Testis (tissue), 2 donors: Measurements from ENCODE around the gene ELMO3.

Source experiments
- POLR2A ChIP-seq: fragments of 450-650 bp; IDR thresholded peaks from one replicate; pipeline ENCODE4 v1.6.1; 2017; ENCODE audit warnings: antibody characterized with exemption, mild to moderate bottlenecking, moderate library complexity
- TF ChIP-seq, protein P1 (sequence below), 3 experiments: fragments of 450-650 bp in 2 of 3; fragments of 200-600 bp in 1 of 3; sonication (generic) in 1 of 3; IDR thresholded peaks; one replicate each; pipeline ENCODE4 v1.5.1; 2016 to 2019; ENCODE audit warnings: antibody characterized with exemption in 3 of 3, mild to moderate bottlenecking in 2 of 3, moderate library complexity in 1 of 3

DNA sequence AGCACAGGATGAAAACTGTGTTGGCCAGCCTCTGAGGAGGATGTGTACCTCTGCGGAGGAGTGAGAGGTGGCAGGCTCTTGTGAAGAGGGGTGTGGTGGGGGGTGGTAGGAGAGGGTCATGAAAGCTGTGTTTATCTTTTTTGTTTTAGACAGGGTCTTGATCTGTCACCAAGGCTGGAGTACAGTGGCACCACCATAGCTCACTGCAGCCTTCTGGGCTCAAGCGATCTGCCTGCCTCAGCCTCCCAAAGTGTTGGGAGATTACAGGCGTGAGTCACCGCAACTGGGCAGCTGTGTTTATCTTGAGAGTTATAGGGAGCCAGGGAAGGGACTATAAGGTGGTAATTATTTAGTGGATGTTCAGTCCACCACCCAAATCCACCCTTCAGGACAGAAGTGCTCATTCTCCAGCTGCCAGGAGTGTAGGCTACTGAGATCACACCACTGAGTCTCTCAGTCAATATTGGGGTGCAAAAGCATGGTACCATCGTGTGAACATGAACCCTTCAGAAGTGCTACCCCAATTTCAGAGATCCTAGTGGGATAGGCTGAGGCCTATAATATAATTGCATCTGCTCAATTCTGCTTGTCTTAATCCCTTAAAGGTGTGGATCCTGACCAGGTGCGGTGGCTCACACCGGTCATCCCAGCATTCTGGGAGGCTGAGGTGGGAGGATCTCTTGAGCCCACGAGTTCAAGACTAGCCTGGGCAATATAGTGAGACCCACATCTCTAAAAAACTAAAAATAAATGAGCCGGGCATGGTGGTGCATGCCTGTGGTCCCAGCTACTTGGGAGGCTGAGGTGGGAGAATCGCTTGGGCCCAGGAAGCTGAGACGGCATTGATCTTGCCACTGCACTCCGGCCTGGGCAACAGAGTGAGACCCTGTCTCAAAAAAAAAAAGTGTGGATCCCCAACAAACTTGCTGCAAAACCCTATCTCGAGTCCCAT lies 8.2 kb upstream of the ELMO3 start:
- TF ChIP-seq, protein P1, sequence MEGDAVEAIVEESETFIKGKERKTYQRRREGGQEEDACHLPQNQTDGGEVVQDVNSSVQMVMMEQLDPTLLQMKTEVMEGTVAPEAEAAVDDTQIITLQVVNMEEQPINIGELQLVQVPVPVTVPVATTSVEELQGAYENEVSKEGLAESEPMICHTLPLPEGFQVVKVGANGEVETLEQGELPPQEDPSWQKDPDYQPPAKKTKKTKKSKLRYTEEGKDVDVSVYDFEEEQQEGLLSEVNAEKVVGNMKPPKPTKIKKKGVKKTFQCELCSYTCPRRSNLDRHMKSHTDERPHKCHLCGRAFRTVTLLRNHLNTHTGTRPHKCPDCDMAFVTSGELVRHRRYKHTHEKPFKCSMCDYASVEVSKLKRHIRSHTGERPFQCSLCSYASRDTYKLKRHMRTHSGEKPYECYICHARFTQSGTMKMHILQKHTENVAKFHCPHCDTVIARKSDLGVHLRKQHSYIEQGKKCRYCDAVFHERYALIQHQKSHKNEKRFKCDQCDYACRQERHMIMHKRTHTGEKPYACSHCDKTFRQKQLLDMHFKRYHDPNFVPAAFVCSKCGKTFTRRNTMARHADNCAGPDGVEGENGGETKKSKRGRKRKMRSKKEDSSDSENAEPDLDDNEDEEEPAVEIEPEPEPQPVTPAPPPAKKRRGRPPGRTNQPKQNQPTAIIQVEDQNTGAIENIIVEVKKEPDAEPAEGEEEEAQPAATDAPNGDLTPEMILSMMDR (IDR thresholded peaks at IDR 0.05), result no peak
- TF ChIP-seq POLR2A, result no peak
